PFSK-1 (cell line): ENCODE results near the gene RTN1.

Source experiments
- POLR2AphosphoS5 ChIP-seq: IDR thresholded peaks from 2 replicates; pipeline ENCODE4 v1.6.1; 2012; ENCODE audit warnings: low read depth, mild to moderate bottlenecking, control low read depth, low read length, moderate library complexity
- TAF1 ChIP-seq: IDR thresholded peaks from 2 replicates; pipeline ENCODE4 v1.6.1; 2012; ENCODE audit warnings: low read length, control low read depth, borderline replicate concordance; ENCODE audit not compliant: insufficient read depth

DNA sequence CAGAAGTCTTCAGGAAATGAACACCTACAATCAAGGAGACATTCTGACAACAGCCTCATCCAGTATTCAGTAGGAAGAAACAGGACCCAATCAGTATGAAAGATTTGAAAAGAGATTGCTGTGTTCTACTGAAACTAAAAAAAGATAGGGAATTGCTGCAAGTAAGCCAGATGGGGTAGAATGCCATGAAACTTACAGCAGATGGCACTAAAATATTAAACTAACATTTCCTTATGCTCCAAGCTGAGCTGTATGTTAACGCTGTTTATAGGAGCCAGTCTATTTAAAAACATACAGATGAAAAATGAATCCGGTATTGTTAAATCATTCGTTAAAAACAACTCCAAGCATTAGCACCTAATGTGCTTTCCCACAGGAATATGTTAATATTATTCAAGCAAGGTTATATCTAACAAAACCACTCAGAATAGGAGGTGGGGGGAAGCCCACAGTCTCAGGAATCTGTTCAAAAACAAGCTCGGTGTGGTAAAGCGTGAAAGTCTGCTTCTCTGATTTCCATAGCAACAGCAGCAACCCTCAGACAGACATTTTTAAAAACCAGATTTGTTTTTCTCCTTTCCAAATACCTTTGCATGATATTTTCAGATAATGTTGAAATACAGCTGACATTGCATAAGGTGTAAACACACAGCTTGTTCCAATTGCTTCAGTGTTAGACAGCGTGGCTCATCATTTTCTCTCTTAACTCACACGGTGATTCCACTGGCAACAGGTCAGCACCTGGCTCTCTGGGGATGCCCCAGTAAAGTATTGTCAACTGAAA lies 162.6 kb downstream of the RTN1 start:
- TF ChIP-seq TAF1 (no peak), POLR2AphosphoS5 (no peak)
